Activated naive CD8-positive, alpha-beta T cell treated with anti-CD3 and anti-CD28 coated beads, Interleukin-2, amount 50 U/mL, for 24 hours (primary cell): ENCODE results near the gene IFNG-AS1.

Experiments
- ATAC-seq: fragments of 150-1000 bp; cut with Tn5 transposase; one replicate; pipeline ENCODE4 v1.10.0; 2021
- DNase-seq: peaks from one replicate; pipeline ENCODE4 v3.0.0; 2021
- H3K27ac Mint-ChIP-seq: one replicate; pipeline ENCODE4 v1.8.0; 2021; ENCODE audit warnings: mild to moderate bottlenecking, mixed read lengths
- H3K27me3 Mint-ChIP-seq: one replicate; pipeline ENCODE4 v1.8.0; 2021; ENCODE audit warnings: mixed read lengths
- H3K36me3 Mint-ChIP-seq: one replicate; pipeline ENCODE4 v1.8.0; 2021; ENCODE audit warnings: low read depth, mixed read lengths
- H3K4me1 Mint-ChIP-seq: one replicate; pipeline ENCODE4 v1.8.0; 2021; ENCODE audit warnings: mixed read lengths
- H3K4me3 Mint-ChIP-seq: one replicate; pipeline ENCODE4 v1.8.0; 2021; ENCODE audit warnings: mild to moderate bottlenecking, moderate library complexity, mixed read lengths
- H3K9me3 Mint-ChIP-seq: one replicate; pipeline ENCODE4 v1.8.0; 2021; ENCODE audit warnings: mixed read lengths

The IFNG-AS1 gene

GRCh38 chr12:68038650-68039049 lies 49.4 kb downstream of the IFNG-AS1 start:
- H3K27me3 Mint-ChIP-seq: no peaks in the 10 kb centered on the region
- peaks cover 10% of the 10 kb centered on the region for H3K9me3 Mint-ChIP-seq
- no peak overlapping the region for H3K4me3 Mint-ChIP-seq
- no peaks in the 10 kb centered on the region for H3K36me3 Mint-ChIP-seq
- DNase-seq (no peak), ATAC-seq (no peak)
- peaks cover 60% of the 10 kb centered on the region for H3K4me1 Mint-ChIP-seq
- no peak overlapping the region for H3K27ac Mint-ChIP-seq

DNA sequence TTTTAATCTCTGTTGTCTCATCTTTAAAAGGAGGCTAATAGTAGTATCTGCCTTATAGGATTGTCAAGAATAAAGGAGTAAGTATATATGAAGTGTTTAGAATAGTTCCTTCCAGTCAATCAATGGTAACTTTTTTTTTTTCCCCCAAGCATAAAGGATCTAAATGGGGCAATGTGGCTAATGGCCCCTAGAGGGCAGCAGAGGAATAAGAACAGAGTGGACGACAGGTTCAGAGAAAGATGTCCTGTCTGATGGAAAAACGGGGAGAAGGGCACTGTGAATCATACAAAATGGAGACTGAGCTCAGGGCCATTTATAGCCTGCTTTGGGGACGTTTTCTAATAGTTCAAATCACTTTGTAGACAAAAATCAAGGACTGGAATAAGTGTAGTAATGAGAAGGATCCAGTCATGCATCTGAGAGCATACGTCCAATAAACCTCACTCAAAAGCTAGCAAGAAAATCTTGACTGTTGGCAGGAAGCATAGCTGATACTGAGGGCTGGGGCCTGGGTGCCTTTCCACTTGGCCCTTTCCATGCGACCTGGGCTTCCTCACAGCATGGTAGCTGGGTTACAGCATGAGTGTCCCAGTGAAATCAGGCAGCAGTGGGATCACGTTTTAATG lies 51.3 kb downstream of the IFNG-AS1 start:
- Mint-ChIP-seq H3K9me3 (peaks cover 10% of the 10 kb centered on the region), H3K27me3 (no peaks in the 10 kb centered on the region), H3K36me3 (no peaks in the 10 kb centered on the region), H3K27ac (peak overlapping the region; percentile 59), H3K4me1 (peaks cover 61% of the 10 kb centered on the region), H3K4me3 (no peak overlapping the region)
- ATAC-seq: peak; percentile 57
- DNase-seq: peak; percentile 67

- ATAC-seq (peak; percentile 65), DNase-seq (peak; percentile 31)
- Mint-ChIP-seq H3K27me3 (no peaks in the 10 kb centered on the region), H3K4me3 (peak overlapping the region; percentile 1), H3K9me3 (peaks cover 5% of the 10 kb centered on the region), H3K36me3 (no peaks in the 10 kb centered on the region), H3K27ac (peak overlapping the region; percentile 71), H3K4me1 (peaks cover 46% of the 10 kb centered on the region)
These were observed 53.0 kb downstream of the IFNG-AS1 start for GRCh38 chr12:68042212-68042699.

- Mint-ChIP-seq H3K27me3 (no peaks in the 10 kb centered on the region), H3K4me3 (no peak overlapping the region), H3K27ac (no peak overlapping the region), H3K9me3 (peaks cover 5% of the 10 kb centered on the region), H3K36me3 (no peaks in the 10 kb centered on the region), H3K4me1 (peaks cover 34% of the 10 kb centered on the region)
- ATAC-seq: no peak
- DNase-seq: no peak
These were observed 54.2 kb downstream of the IFNG-AS1 start for GRCh38 chr12:68043435-68043834.

DNA sequence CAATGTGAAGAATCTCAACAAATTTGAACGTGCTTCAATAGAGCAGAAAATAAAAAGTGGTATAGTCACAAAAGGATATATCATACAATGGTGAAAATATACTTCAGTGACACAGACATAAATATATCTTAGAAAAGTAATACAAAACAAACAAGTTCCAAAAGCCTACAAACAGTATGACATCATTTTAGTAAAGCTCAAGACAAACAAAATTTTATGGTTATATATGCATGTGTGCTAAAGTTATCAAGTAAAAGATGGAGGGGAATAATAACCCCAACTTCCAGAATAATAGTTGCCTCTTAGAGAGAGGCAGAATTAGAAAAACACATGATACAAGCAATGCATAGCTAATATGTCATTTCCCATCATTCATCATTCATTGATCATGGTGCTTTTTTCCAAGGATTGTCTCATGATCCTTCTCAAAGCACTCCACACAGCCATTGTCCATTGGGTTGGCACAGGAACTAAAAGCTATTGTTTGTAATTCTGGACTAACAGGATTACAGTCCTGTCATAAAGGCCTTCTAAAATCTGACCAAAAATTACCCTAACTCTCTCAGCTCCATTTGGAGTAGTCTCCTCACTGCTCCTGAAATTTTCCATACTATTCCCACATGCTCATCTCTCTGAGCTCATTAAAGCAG lies 59.5 kb downstream of the IFNG-AS1 start:
- Mint-ChIP-seq H3K27me3 (no peaks in the 10 kb centered on the region), H3K36me3 (no peaks in the 10 kb centered on the region), H3K4me3 (no peak overlapping the region), H3K4me1 (peaks cover under 1% of the 10 kb centered on the region), H3K9me3 (no peaks in the 10 kb centered on the region), H3K27ac (no peak overlapping the region)
- ATAC-seq: no peak
- no peak for DNase-seq

- Mint-ChIP-seq H3K36me3 (no peaks in the 10 kb centered on the region), H3K27ac (no peak overlapping the region), H3K4me1 (peaks cover 10% of the 10 kb centered on the region), H3K4me3 (no peak overlapping the region), H3K27me3 (no peaks in the 10 kb centered on the region), H3K9me3 (peaks cover 31% of the 10 kb centered on the region)
- ATAC-seq (no peak), DNase-seq (no peak)
These were observed 67.1 kb downstream of the IFNG-AS1 start for GRCh38 chr12:68056300-68056699.

DNA sequence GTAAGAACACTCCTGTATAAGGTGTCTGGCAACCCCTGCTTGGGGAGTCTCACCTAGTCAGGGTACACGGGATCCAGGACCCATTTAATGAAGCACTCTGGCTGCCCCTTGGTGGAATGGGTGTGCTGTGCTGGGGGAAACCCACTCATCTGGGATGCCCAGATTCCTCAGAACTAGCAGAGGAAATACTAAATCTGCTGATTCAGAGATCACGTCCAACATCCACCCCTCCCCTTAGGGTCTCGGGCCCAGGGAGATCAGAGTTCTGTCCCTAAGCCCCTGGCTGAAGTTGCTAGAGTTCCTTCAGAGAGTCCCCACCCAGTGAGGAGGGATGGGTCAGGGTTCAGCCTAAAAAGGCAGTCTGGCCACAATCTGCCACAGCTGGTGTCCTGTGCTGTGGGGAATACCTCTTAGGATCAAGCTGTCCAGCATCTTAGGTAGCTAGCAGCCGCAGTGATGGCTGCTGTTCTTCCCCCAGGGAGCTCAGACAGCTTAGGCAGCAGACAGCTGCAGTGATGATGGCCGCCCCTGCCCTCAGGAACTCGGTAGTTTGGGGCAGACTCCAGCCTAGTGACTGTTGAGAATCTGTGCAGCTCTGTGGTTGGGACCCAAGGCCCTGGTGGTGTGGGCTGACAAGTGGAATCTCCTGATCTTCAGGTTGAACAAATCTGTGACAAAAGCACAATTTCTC lies 74.8 kb downstream of the IFNG-AS1 start:
- no peak for ATAC-seq
- Mint-ChIP-seq H3K27me3 (no peaks in the 10 kb centered on the region), H3K9me3 (peaks cover 33% of the 10 kb centered on the region), H3K36me3 (peaks cover 10% of the 10 kb centered on the region), H3K4me1 (peaks cover 11% of the 10 kb centered on the region), H3K4me3 (no peak overlapping the region), H3K27ac (no peak overlapping the region)
- no peak for DNase-seq

GRCh38 chr12:68065163-68065562 lies 75.9 kb downstream of the IFNG-AS1 start:
- no peak overlapping the region for H3K4me3 Mint-ChIP-seq
- peaks cover 21% of the 10 kb centered on the region for H3K4me1 Mint-ChIP-seq
- H3K9me3 Mint-ChIP-seq: peaks cover 35% of the 10 kb centered on the region
- DNase-seq (no peak), ATAC-seq (no peak)
- H3K27me3 Mint-ChIP-seq: no peaks in the 10 kb centered on the region
- peaks cover 10% of the 10 kb centered on the region for H3K36me3 Mint-ChIP-seq
- H3K27ac Mint-ChIP-seq: no peak overlapping the region

- Mint-ChIP-seq H3K4me3 (no peak overlapping the region), H3K36me3 (peaks cover 10% of the 10 kb centered on the region)
These were observed 76.4 kb downstream of the IFNG-AS1 start for GRCh38 chr12:68065687-68066086.

DNA sequence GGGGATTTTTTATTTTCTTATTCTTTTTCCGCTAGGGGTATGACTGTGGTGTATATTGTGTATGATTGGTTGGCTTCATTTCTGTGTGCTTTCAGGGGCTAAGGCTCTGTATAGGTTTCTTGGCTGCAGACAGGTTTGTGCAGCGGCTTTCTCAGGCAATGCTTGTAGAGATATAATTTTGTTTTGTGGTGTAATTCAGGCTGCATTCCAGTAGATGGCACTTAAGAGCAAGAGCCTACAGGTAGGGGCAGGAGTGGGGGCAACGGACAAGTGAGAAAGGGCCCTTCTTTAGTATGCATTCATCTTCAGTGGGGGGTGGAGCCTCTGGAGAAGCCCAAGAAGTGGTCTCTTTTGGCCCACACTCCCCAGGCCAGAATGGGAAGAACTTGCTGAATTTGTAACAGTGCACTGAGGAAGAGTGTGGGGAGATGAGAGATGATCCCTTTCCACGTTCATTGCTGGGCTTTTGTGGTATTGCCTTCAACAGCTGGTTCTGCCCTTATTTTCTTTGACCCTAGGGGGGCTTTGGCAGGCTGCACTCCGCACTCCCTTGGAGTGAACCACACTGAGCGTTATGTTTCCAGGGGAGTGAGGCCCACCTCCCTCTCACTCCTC lies 78.6 kb downstream of the IFNG-AS1 start:
- no peaks in the 10 kb centered on the region for H3K27me3 Mint-ChIP-seq
- ATAC-seq: no peak
- H3K4me1 Mint-ChIP-seq: peaks cover 26% of the 10 kb centered on the region
- H3K27ac Mint-ChIP-seq: no peak overlapping the region
- H3K4me3 Mint-ChIP-seq: no peak overlapping the region
- peaks cover 7% of the 10 kb centered on the region for H3K36me3 Mint-ChIP-seq
- no peak for DNase-seq
- peaks cover 24% of the 10 kb centered on the region for H3K9me3 Mint-ChIP-seq

More at GRCh38 chr12:68065687-68066086, 76.4 kb downstream of the IFNG-AS1 start:
- no peak overlapping the region for H3K27ac Mint-ChIP-seq
- peaks cover 35% of the 10 kb centered on the region for H3K9me3 Mint-ChIP-seq
- ATAC-seq: no peak
- H3K27me3 Mint-ChIP-seq: no peaks in the 10 kb centered on the region
- H3K4me1 Mint-ChIP-seq: peaks cover 26% of the 10 kb centered on the region
- no peak for DNase-seq

GRCh38 chr12:68069275-68069674 lies 80.0 kb downstream of the IFNG-AS1 start:
- H3K27ac Mint-ChIP-seq: peak overlapping the region; percentile 26
- H3K4me3 Mint-ChIP-seq: no peak overlapping the region
- peaks cover 24% of the 10 kb centered on the region for H3K9me3 Mint-ChIP-seq
- peaks cover 26% of the 10 kb centered on the region for H3K4me1 Mint-ChIP-seq
- no peak for DNase-seq
- ATAC-seq: no peak
- peaks cover 7% of the 10 kb centered on the region for H3K36me3 Mint-ChIP-seq
- H3K27me3 Mint-ChIP-seq: no peaks in the 10 kb centered on the region
